ENCODE results near the gene SENP8.

The SENP8 gene

GRCh38 chr15:72141171-72142084 lies 23.2 kb downstream of the SENP8 start:
- no peak overlapping the region for H3K27ac ChIP-seq
- no peak for DNase-seq (ENCODE audit: low spot score)
- H3K4me3 ChIP-seq = no peak overlapping the region
- TF ChIP-seq, protein P1, sequence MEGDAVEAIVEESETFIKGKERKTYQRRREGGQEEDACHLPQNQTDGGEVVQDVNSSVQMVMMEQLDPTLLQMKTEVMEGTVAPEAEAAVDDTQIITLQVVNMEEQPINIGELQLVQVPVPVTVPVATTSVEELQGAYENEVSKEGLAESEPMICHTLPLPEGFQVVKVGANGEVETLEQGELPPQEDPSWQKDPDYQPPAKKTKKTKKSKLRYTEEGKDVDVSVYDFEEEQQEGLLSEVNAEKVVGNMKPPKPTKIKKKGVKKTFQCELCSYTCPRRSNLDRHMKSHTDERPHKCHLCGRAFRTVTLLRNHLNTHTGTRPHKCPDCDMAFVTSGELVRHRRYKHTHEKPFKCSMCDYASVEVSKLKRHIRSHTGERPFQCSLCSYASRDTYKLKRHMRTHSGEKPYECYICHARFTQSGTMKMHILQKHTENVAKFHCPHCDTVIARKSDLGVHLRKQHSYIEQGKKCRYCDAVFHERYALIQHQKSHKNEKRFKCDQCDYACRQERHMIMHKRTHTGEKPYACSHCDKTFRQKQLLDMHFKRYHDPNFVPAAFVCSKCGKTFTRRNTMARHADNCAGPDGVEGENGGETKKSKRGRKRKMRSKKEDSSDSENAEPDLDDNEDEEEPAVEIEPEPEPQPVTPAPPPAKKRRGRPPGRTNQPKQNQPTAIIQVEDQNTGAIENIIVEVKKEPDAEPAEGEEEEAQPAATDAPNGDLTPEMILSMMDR (IDR thresholded peaks at IDR 0.05) = no peak

- H3K27ac ChIP-seq = no peak overlapping the region
- no peak overlapping the region for H3K4me3 ChIP-seq
- TF ChIP-seq, protein P1 (IDR thresholded peaks at IDR 0.05) = no peak
- no peak for DNase-seq (ENCODE audit: low spot score)
Observed at GRCh38 chr15:72146221-72146620, 28.0 kb downstream of the SENP8 start.

- Histone ChIP-seq H3K4me3 (no peak overlapping the region), H3K27ac (no peak overlapping the region)
- DNase-seq (ENCODE audit: low spot score) = no peak
- TF ChIP-seq, protein P1 (IDR thresholded peaks at IDR 0.05) = no peak
Observed at GRCh38 chr15:72146934-72147333, 28.7 kb downstream of the SENP8 start.

- no peak for DNase-seq (ENCODE audit: low spot score)
- no peak overlapping the region for H3K27ac ChIP-seq
- H3K4me3 ChIP-seq = no peak overlapping the region
- TF ChIP-seq, protein P1 (IDR thresholded peaks at IDR 0.05) = no peak
Observed at GRCh38 chr15:72147418-72147817, 29.2 kb downstream of the SENP8 start.

DNA sequence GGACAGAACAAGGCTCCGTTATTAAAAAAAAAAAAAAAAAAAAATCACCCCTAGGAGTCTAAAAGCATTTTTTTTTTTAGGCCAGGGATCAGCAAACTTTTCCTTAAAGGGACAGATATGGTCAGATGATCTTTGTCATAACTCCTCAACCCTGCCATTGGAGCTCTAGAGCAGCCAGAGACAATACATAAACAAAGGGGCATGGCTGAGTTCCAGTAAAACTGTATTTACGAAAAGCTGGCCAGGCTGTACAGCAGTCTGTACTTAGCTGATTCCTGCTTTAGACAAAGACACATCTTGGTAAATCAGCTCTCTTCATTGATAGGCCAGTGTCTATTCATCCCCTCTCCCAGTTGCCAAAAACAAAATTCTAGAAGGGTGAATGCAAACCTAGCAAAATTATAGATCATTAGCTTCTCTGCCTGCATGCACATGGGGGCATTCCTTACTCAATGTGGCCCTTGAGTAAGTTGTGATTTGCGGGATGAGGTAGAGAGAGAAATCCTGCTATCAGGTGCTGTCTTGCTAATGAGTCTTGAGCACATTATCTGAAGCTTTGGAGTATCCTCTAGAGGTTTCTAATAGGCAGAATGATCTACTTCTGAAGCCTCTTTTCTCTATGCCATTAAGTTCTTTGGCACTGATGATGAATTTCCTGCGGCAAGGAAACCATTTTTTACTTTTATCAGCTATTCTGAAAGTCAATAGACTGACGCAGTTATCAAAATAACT lies 35.2 kb downstream of the SENP8 start:
- Histone ChIP-seq H3K27ac (no peak overlapping the region), H3K4me3 (no peak overlapping the region)
- TF ChIP-seq, protein P1 (IDR thresholded peaks at IDR 0.05) = no peak
- DNase-seq (ENCODE audit: low spot score) = no peak

GRCh38 chr15:72154316-72154715 lies 36.1 kb downstream of the SENP8 start:
- DNase-seq (ENCODE audit: low spot score) = no peak
- Histone ChIP-seq H3K4me3 (no peak overlapping the region), H3K27ac (no peak overlapping the region)
- TF ChIP-seq, protein P1 (IDR thresholded peaks at IDR 0.05) = no peak

Measured in coronary artery (tissue), 2 donors.